GM12878 (cell line): Measurements from ENCODE around the gene TIGD2. TPM values are rescaled to one million over a fixed set of nuclear protein-coding genes. Genes with fewer than 3 reads are reported as not detected.

Experiments used
- ATAC-seq: fragments of 200-7000 bp; cut with Tn5 transposase; 3 replicates; pipeline ENCODE4 v1.9.1; 2020; ENCODE audit warnings: mild to moderate bottlenecking, moderate library complexity
- BruUV-seq: library from RNA; stranded (reverse); fragments of 400-500 nt; replicated peaks from 2 replicates; lab custom pipeline; 2021; lab: Mats Ljungman, UMichigan
- CTCF ChIA-PET: fragments of 300-600 bp; sonication (Branson Sonifier 250); formaldehyde crosslinking; extraction: SDS; loops from one replicate; lab custom pipeline; 2021; ENCODE audit warnings: inconsistent platforms; lab: Yijun Ruan, JAX
- POLR2A ChIA-PET: fragments of 350-600 bp; formaldehyde crosslinking; extraction: SDS; loops from one replicate; lab custom pipeline; 2021; ENCODE audit warnings: inconsistent platforms; lab: Charles Lee
- RAD21 ChIA-PET: fragments of 300-600 bp; sonication (Branson Sonifier 250); formaldehyde crosslinking; loops from one replicate; lab custom pipeline; 2023; ENCODE audit warnings: antibody characterized with exemption; ENCODE audit not compliant: unreplicated experiment; lab: Charles Lee
- SMC1A ChIA-PET: fragments of 300-600 bp; sonication (Branson Sonifier 250); formaldehyde crosslinking; loops from one replicate; lab custom pipeline; 2023; ENCODE audit not compliant: unreplicated experiment, uncharacterized antibody; lab: Charles Lee
- DNase-seq: peaks from one replicate; pipeline ENCODE4 v3.0.0-alpha.2; 2011; ENCODE audit warnings: low read depth, low spot score
- FAIRE-seq: peaks from 3 replicates; lab custom pipeline; 2011; peaks lifted over from hg19 to GRCh38; lab: Jason Lieb, UNC
- H2AFZ ChIP-seq: 2 replicates; pipeline ENCODE4 v1.6.0; 2011; ENCODE audit warnings: low read depth, low read length, control low read depth; ENCODE audit not compliant: control insufficient read depth
- H3K27ac ChIP-seq: 2 replicates; pipeline ENCODE4 v1.5.1; 2011; ENCODE audit warnings: control low read depth; ENCODE audit not compliant: control insufficient read depth, insufficient read depth
- H3K27me3 ChIP-seq, 2 experiments: replicated peaks in 1 of 2; 2 replicates each; pipeline versions ENCODE4 v1.6.0 to v1.6.1; 2011; ENCODE audit warnings: low read length in 1 of 2; ENCODE audit not compliant: control insufficient read depth in 2 of 2, insufficient read depth in 2 of 2
- H3K36me3 ChIP-seq, 2 experiments: 2 replicates each; pipeline ENCODE4 v1.5.1; 2011; ENCODE audit warnings: low read length in 1 of 2; ENCODE audit not compliant: control insufficient read depth in 2 of 2, insufficient read depth in 2 of 2
- H3K4me1 ChIP-seq: 2 replicates; pipeline ENCODE4 v1.6.1; 2011; ENCODE audit warnings: mild to moderate bottlenecking, low read length, moderate library complexity, mixed read lengths; ENCODE audit not compliant: control insufficient read depth, insufficient read depth
- H3K4me2 ChIP-seq: 2 replicates; pipeline ENCODE4 v1.6.0; 2011; ENCODE audit warnings: control low read depth; ENCODE audit not compliant: control insufficient read depth, insufficient read depth
- H3K4me3 ChIP-seq: fragments of 200-600 bp; sonication (generic); 2 replicates; pipeline ENCODE4 v1.5.1; 2016
- H3K79me2 ChIP-seq: 2 replicates; pipeline ENCODE4 v1.6.0; 2011; ENCODE audit warnings: low read length; ENCODE audit not compliant: control insufficient read depth, insufficient read depth
- H3K9ac ChIP-seq: 2 replicates; pipeline ENCODE4 v1.8.0; 2011; ENCODE audit warnings: low read length, control low read depth, mixed read lengths; ENCODE audit not compliant: control insufficient read depth, insufficient read depth
- H3K9me3 ChIP-seq: replicated peaks from 3 replicates; pipeline ENCODE4 v1.5.1; 2011; ENCODE audit warnings: mild to moderate bottlenecking, low read length; ENCODE audit not compliant: control insufficient read depth, insufficient read depth
- H4K20me1 ChIP-seq: 2 replicates; pipeline ENCODE4 v1.6.0; 2011; ENCODE audit not compliant: control insufficient read depth, insufficient read depth
- BRCA1 ChIP-seq: IDR thresholded peaks from 2 replicates; pipeline ENCODE4 v1.6.1; 2011; ENCODE audit warnings: low read depth, low read length, improper control_type of control experiment
- ELK1 ChIP-seq: IDR thresholded peaks from 2 replicates; pipeline ENCODE4 v1.6.1; 2012; ENCODE audit warnings: low read depth, low read length, improper control_type of control experiment
- FOS ChIP-seq: IDR thresholded peaks from 3 replicates; pipeline ENCODE4 v1.6.1; 2011; ENCODE audit warnings: borderline replicate concordance; ENCODE audit not compliant: insufficient read length; ENCODE audit errors: extremely low read depth
- IRF3 ChIP-seq: fragments of 450-650 bp; IDR thresholded peaks from 2 replicates; pipeline ENCODE4 v1.6.1; 2014; ENCODE audit warnings: mild to moderate bottlenecking
- IRF5 ChIP-seq: fragments of 450-650 bp; IDR thresholded peaks from 2 replicates; pipeline ENCODE4 v1.6.1; 2017; ENCODE audit warnings: borderline replicate concordance
- JUND ChIP-seq: IDR thresholded peaks from 2 replicates; pipeline ENCODE4 v1.6.1; 2012; ENCODE audit warnings: low read depth, mild to moderate bottlenecking, low read length, improper control_type of control experiment, moderate library complexity
- NR2C2 ChIP-seq: IDR thresholded peaks from 2 replicates; pipeline ENCODE4 v1.6.1; 2011; ENCODE audit warnings: borderline replicate concordance, low read depth; ENCODE audit not compliant: control insufficient read depth, insufficient read length
- PKNOX1 ChIP-seq: fragments of 450-650 bp; IDR thresholded peaks from 2 replicates; pipeline ENCODE4 v1.6.1; 2016; ENCODE audit warnings: mild to moderate bottlenecking
- SPI1 ChIP-seq: IDR thresholded peaks from 2 replicates; pipeline ENCODE4 v1.6.1; 2011; ENCODE audit warnings: low read depth, mild to moderate bottlenecking, low read length, moderate library complexity, borderline replicate concordance; ENCODE audit not compliant: insufficient read depth
- ZBTB33 ChIP-seq: fragments of 450-650 bp; IDR thresholded peaks from 2 replicates; pipeline ENCODE4 v1.6.1; 2017; ENCODE audit warnings: mild to moderate bottlenecking
- WGBS: methylation state at CpG from one replicate; pipeline ENCODE4 v1.1.6; 2016; ENCODE audit warnings: low lambda C conversion rate; ENCODE audit not compliant: insufficient replicate concordance, insufficient coverage; ENCODE audit errors: missing lambda C conversion rate; 5-methylcytosine and 5-hydroxymethylcytosine counted together
- in situ Hi-C: fragments of 300-500 bp; cut with MboI; formaldehyde crosslinking; loops from 9 replicates; pipeline ENCODE4 v1.14.3; 2018; ENCODE audit warnings: mixed read lengths
- intact Hi-C: fragments of 100-400 bp; cut with micrococcal nuclease; formaldehyde crosslinking; loops from one replicate; pipeline ENCODE4 v1.14.2; 2022; ENCODE audit not compliant: unreplicated experiment
- polyA plus RNA-seq, 11 experiments: library from polyadenylated mRNA; depleted of rRNA in 4 of 11; unstranded in 6 of 11; stranded (reverse) in 5 of 11; fragments of >200 nt; fragmentation: Nextera tagmentation in 4 of 11; fragmentation: Illumina TruSeq in 1 of 11; extraction: Ambion mirVana in 4 of 11; extraction: Trizol in 1 of 11; gene quantifications; 1 replicate in 1 of 11; 2 replicates in 10 of 11; pipeline versions ENCODE4 v1.2.1 to v1.2.3, GENCODE V29; 2011 to 2016; ENCODE audit warnings: inconsistent platforms in 2 of 11, missing spikeins in 2 of 11, low read depth in 1 of 11
- total RNA-seq, 4 experiments: library from RNA; depleted of rRNA in 3 of 4; stranded (reverse); fragments of >200 nt in 3 of 4; fragmentation: Illumina TruSeq in 1 of 4; extraction: Trizol in 1 of 4; gene quantifications; 2 replicates each; pipeline versions ENCODE4 v1.2.1 to v1.2.3, GENCODE V29; 2013 to 2021

TIGD2 gene
- total and polyA plus RNA-seq, 10 of the 15 experiments (the other 5 are each of a cell fraction or from before 2014, with no cell fraction given) = 2.4 to 8.4 (median 5.0) TPM

- intact Hi-C loops = no loop called here
- no peaks in the 10 kb centered on the region; the same call in 1 of the 2 replicates for H3K4me1 ChIP-seq
- no peak for ATAC-seq
- H3K27me3 ChIP-seq = no peaks in the 10 kb centered on the region
- SMC1A ChIA-PET = interaction anchor here (0.6 to 5.6 kb wide), 8 partner anchors 8 to 48 kb away, joined by 3 to 58 read pairs (median 6); partner anchors contain the start of gene FAM13A
- H2AFZ ChIP-seq = no peak overlapping the region
- WGBS = 45% methylated on average over 3 of the region's 3 CpGs
- RAD21 ChIA-PET = interaction anchor here (1.3 to 5.7 kb wide), 3 partner anchors 15 to 251 kb away, joined by 4 to 64 read pairs (median 9); partner anchors contain the start of gene FAM13A
- no peak for FAIRE-seq
- no peak overlapping the region for H3K9ac ChIP-seq
- in situ Hi-C loops = no loop called here
- H3K4me3 ChIP-seq = no peak overlapping the region
- H3K79me2 ChIP-seq = no peaks in the 10 kb centered on the region
- no peak for DNase-seq
- no peak overlapping the region for H3K27ac ChIP-seq
- TF ChIP-seq PKNOX1 (no peak), BRCA1 (no peak), JUND (no peak), FOS (no peak), IRF5 (no peak), ELK1 (no peak), IRF3 (no peak), SPI1 (no peak), ZBTB33 (no peak), NR2C2 (no peak)
- POLR2A ChIA-PET = interaction anchor here (2.0 kb wide), 1 partner anchor 17 kb away, joined by 6 read pairs; no protein-coding TSS in a partner anchor
- no peaks in the 10 kb centered on the region for H3K36me3 ChIP-seq
- no peaks in the 10 kb centered on the region for H4K20me1 ChIP-seq
- BruUV-seq = no TSS peak
- no peaks in the 10 kb centered on the region; the same call in 2 of the 3 replicates for H3K9me3 ChIP-seq
- CTCF ChIA-PET = interaction anchor here (0.9 to 3.6 kb wide), 4 partner anchors 12 to 252 kb away, joined by 3 to 9 read pairs (median 6); no protein-coding TSS in a partner anchor
- no peak overlapping the region for H3K4me2 ChIP-seq
Measured at GRCh38 chr4:89071311-89071710, 40.0 kb upstream of the TIGD2 start.
